Endothelial cell of umbilical vein (primary cell): ENCODE measurements around the gene ULBP2. TPM values are rescaled to one million over a fixed set of nuclear protein-coding genes. Genes with fewer than 3 reads are reported as not detected.

Source experiments
- BruUV-seq: library from RNA; stranded (reverse); fragments of 400-500 nt; replicated peaks from 2 replicates; lab custom pipeline; 2021; lab: Mats Ljungman, UMichigan
- CTCF ChIA-PET: fragments of 300-600, 350-600 bp; sonication (Branson Sonifier 250); formaldehyde crosslinking; loops from one replicate; lab custom pipeline; 2021; ENCODE audit warnings: antibody characterized with exemption, inconsistent platforms; lab: Charles Lee
- POLR2A ChIA-PET: fragments of 300-600, 350-600 bp; sonication (Branson Sonifier 250); formaldehyde crosslinking; loops from one replicate; lab custom pipeline; 2021; ENCODE audit warnings: antibody characterized with exemption, inconsistent platforms; lab: Charles Lee
- DNase-seq: peaks from one replicate; pipeline ENCODE4 v3.0.0-alpha.2; 2011; ENCODE audit warnings: low read depth, low spot score
- FAIRE-seq: peaks from 2 replicates; lab custom pipeline; 2011; peaks lifted over from hg19 to GRCh38; lab: Jason Lieb, UNC
- H2AFZ ChIP-seq: 2 replicates; pipeline ENCODE4 v1.6.0; 2012; ENCODE audit warnings: low read depth, low read length, control low read depth, inconsistent platforms
- H3K27ac ChIP-seq: 2 replicates; pipeline ENCODE4 v1.5.1; 2011; ENCODE audit warnings: low read depth, mild to moderate bottlenecking, control low read depth, low read length, moderate library complexity; ENCODE audit not compliant: insufficient read depth
- H3K27me3 ChIP-seq, 2 experiments: 2 replicates each; pipeline versions ENCODE4 v1.6.0 to v1.6.1; 2011; ENCODE audit warnings: low read length in 2 of 2, mixed read lengths in 1 of 2; ENCODE audit not compliant: control insufficient read depth in 2 of 2, insufficient read depth in 2 of 2
- H3K36me3 ChIP-seq, 2 experiments: 2 replicates in 1 of 2; 3 replicates in 1 of 2; pipeline ENCODE4 v1.5.1; 2011; ENCODE audit warnings: low read length in 2 of 2, mild to moderate bottlenecking in 1 of 2, moderate library complexity in 1 of 2; ENCODE audit not compliant: control insufficient read depth in 2 of 2, insufficient read depth in 2 of 2; ENCODE audit errors: extremely low read depth in 1 of 2
- H3K4me1 ChIP-seq: 3 replicates; pipeline ENCODE4 v1.5.1; 2011; ENCODE audit warnings: mild to moderate bottlenecking, low read length; ENCODE audit not compliant: control insufficient read depth, insufficient read depth; ENCODE audit errors: extremely low read depth
- H3K4me2 ChIP-seq: 2 replicates; pipeline ENCODE4 v1.6.1; 2011; ENCODE audit warnings: low read length, control low read depth, mixed read lengths; ENCODE audit not compliant: insufficient read depth
- H3K4me3 ChIP-seq, 3 experiments: fragments of 200-600 bp in 1 of 3; sonication (generic), shearing (Covaris generic) in 1 of 3; replicated peaks in 1 of 3; 2 replicates each; pipeline ENCODE4 v1.5.1; 2011 to 2016; ENCODE audit warnings: control low read depth in 3 of 3, low read length in 3 of 3, mild to moderate bottlenecking in 2 of 3, inconsistent platforms in 1 of 3, low read depth in 1 of 3, moderate library complexity in 1 of 3; ENCODE audit not compliant: insufficient read depth in 1 of 3
- H3K79me2 ChIP-seq: 2 replicates; pipeline ENCODE4 v1.6.0; 2012; ENCODE audit warnings: low read length, inconsistent platforms; ENCODE audit not compliant: control insufficient read depth, insufficient read depth
- H3K9ac ChIP-seq: replicated peaks from 2 replicates; pipeline ENCODE3; 2011; ENCODE audit warnings: low read length, control low read depth; ENCODE audit not compliant: insufficient read depth; ENCODE audit errors: extremely low read depth
- H3K9me1 ChIP-seq: replicated peaks from 3 replicates; pipeline ENCODE4 v1.6.0; 2011; ENCODE audit warnings: mild to moderate bottlenecking, low read length; ENCODE audit not compliant: control insufficient read depth, insufficient read depth; ENCODE audit errors: extremely low read depth
- H3K9me3 ChIP-seq: replicated peaks from 2 replicates; pipeline ENCODE4 v1.5.1; 2012; ENCODE audit warnings: low read length, inconsistent platforms; ENCODE audit not compliant: control insufficient read depth, insufficient read depth
- H4K20me1 ChIP-seq: replicated peaks from 2 replicates; pipeline ENCODE3; 2011; ENCODE audit warnings: mild to moderate bottlenecking, low read length; ENCODE audit not compliant: control insufficient read depth, insufficient read depth; ENCODE audit errors: extremely low read depth
- CTCF ChIP-seq, 2 donors: IDR thresholded peaks; 1 replicate in 1 of 2; 2 replicates in 1 of 2; pipeline ENCODE4 v1.5.1; 2011; ENCODE audit warnings: low read length in 2 of 2, mild to moderate bottlenecking in 2 of 2, moderate library complexity in 2 of 2, control low read depth in 1 of 2, inconsistent platforms in 1 of 2, low read depth in 1 of 2; ENCODE audit not compliant: insufficient read depth in 1 of 2; ENCODE audit errors: extremely low read depth in 1 of 2
- EZH2 ChIP-seq: IDR thresholded peaks from 2 replicates; pipeline ENCODE4 v1.6.1; 2012; ENCODE audit warnings: borderline replicate concordance, low read depth, mild to moderate bottlenecking, moderate library complexity, low read length, inconsistent platforms; ENCODE audit not compliant: severe bottlenecking
- FOS ChIP-seq: IDR thresholded peaks from 2 replicates; pipeline ENCODE4 v1.6.1; 2011; ENCODE audit warnings: mild to moderate bottlenecking, low read length, moderate library complexity, borderline replicate concordance; ENCODE audit not compliant: insufficient read depth
- GATA2 ChIP-seq: IDR thresholded peaks from 2 replicates; pipeline ENCODE4 v1.7.0; 2011; ENCODE audit warnings: low read depth, mild to moderate bottlenecking, moderate library complexity, mixed read lengths, low read length; ENCODE audit not compliant: insufficient read length, insufficient read depth
- JUN ChIP-seq: IDR thresholded peaks from 2 replicates; pipeline ENCODE4 v1.6.1; 2011; ENCODE audit warnings: borderline replicate concordance, low read depth; ENCODE audit not compliant: insufficient read length, insufficient read depth
- MAX ChIP-seq: IDR thresholded peaks from 2 replicates; pipeline ENCODE4 v1.6.1; 2011; ENCODE audit not compliant: insufficient read depth, insufficient read length
- MYC ChIP-seq: IDR thresholded peaks from one replicate; pipeline ENCODE4 v1.6.1; 2011; ENCODE audit warnings: mild to moderate bottlenecking, low read depth, low read length
- POLR2A ChIP-seq: IDR thresholded peaks from 2 replicates; pipeline ENCODE4 v1.6.1; 2012; ENCODE audit warnings: low read depth, mild to moderate bottlenecking, control low read depth, low read length
- POLR2AphosphoS5 ChIP-seq: IDR thresholded peaks from 2 replicates; pipeline ENCODE4 v1.6.1; 2012; ENCODE audit warnings: low read depth, mild to moderate bottlenecking, control low read depth, low read length, moderate library complexity; ENCODE audit not compliant: insufficient read depth
- dilution Hi-C: fragments of 300-500 bp; cut with MboI; formaldehyde crosslinking; loops from one replicate; pipeline ENCODE4 v1.15.0; 2019; ENCODE audit warnings: low sequenced_read_pairs; ENCODE audit not compliant: extremely low pct_ligation_motif_present
- intact Hi-C: fragments of 100-400 bp; cut with micrococcal nuclease; formaldehyde crosslinking; loops from one replicate; pipeline ENCODE4 v1.10.0; 2022
- polyA plus RNA-seq, 4 experiments: library from polyadenylated mRNA; depleted of rRNA in 3 of 4; stranded (reverse) in 3 of 4; unstranded in 1 of 4; fragments of >200 nt; gene quantifications; 2 replicates each; pipeline versions ENCODE4 v1.2.1 to v1.2.3, GENCODE V29; 2011 to 2012; ENCODE audit warnings: missing spikeins in 1 of 4
- total RNA-seq: library from RNA; stranded (reverse); gene quantifications from 2 replicates; pipeline ENCODE4 v1.2.3, GENCODE V29; 2021

Gene ULBP2
- total and polyA plus RNA-seq, 2 donors (not counting 3 experiments of a cell fraction or from before 2014, with no cell fraction given): 7.0 to 22.8 TPM

- Histone ChIP-seq H3K79me2 (no peaks in the 10 kb centered on the region), H3K9me3 (no peaks in the 10 kb centered on the region), H3K27me3 (peaks cover 9 to 11% of the 10 kb centered on the region in 2 experiments), H3K9ac (no peak within 1 kb of the TSS), H3K4me3 (peak within 1 kb of the TSS; percentile 9 to 57 (median 17)), H3K4me2 (peak within 1 kb of the TSS; percentile 42), H4K20me1 (no peaks in the 10 kb centered on the region), H3K27ac (no peak within 1 kb of the TSS), H3K36me3 (no peaks in the 10 kb centered on the region), H2AFZ (peak within 1 kb of the TSS; percentile 83), H3K4me1 (peaks cover 4% of the 10 kb centered on the region), H3K9me1 (no peaks in the 10 kb centered on the region)
- POLR2A ChIA-PET: interaction anchor here (0.7 kb wide), 1 partner anchor 75 kb away, joined by 3 read pairs; no protein-coding TSS in a partner anchor
- BruUV-seq: no TSS peak
- intact Hi-C loops: loop anchor here (5.0 to 10.0 kb wide), 2 partner anchors 355 to 898 kb away; partner anchors contain the start of gene GINM1
- TF ChIP-seq JUN: no peak
- no peak for TF ChIP-seq MYC
- no peak for TF ChIP-seq FOS
- no peak for TF ChIP-seq MAX
- peak; percentile 33 for TF ChIP-seq POLR2A
- no peak for TF ChIP-seq CTCF (IDR thresholded peaks at IDR 0.05; ENCODE audit: extremely low read depth in 1 of 2, insufficient read depth in 1 of 2, low read depth in 1 of 2, low read length in 2 of 2)
- peak; percentile 22 for TF ChIP-seq POLR2AphosphoS5
- no peak for TF ChIP-seq EZH2
- no peak for TF ChIP-seq GATA2
- dilution Hi-C loops: no loop called here
- DNase-seq: peak; percentile 94
- CTCF ChIA-PET: interaction anchor here (0.6 to 1.5 kb wide), 7 partner anchors 18 to 94 kb away, joined by 3 to 5 read pairs (median 4); no protein-coding TSS in a partner anchor
- FAIRE-seq: peak; percentile 97
Observed at GRCh38 chr6:149922642-149923326, 19.0 kb upstream of the ULBP2 start, which contains the start of gene RAET1G. TSS of gene RAET1G (minus strand) at chr6:149923121. CDS start at chr6:149923010, 111 bp downstream.
